BE2C (cell line): ENCODE results near the gene DTYMK.

Source experiments
- DNase-seq: peaks from one replicate; pipeline ENCODE4 v3.0.0-alpha.2; 2020
- H3K27me3 ChIP-seq: fragments of 250-450 bp; sonication (Bioruptor Pico); 2 replicates; pipeline ENCODE4 v1.5.1; 2020; ENCODE audit warnings: mild to moderate bottlenecking
- H3K36me3 ChIP-seq: fragments of 250-450 bp; sonication (Bioruptor Pico); 2 replicates; pipeline ENCODE4 v1.5.1; 2020; ENCODE audit warnings: mild to moderate bottlenecking
- H3K4me1 ChIP-seq: fragments of 250-450 bp; sonication (Bioruptor Pico); 2 replicates; pipeline ENCODE4 v1.5.1; 2020
- H3K4me3 ChIP-seq: 2 replicates; pipeline ENCODE4 v1.5.1; 2011; ENCODE audit warnings: low read depth, low read length
- H3K9me3 ChIP-seq: fragments of 250-450 bp; sonication (Bioruptor Pico); 2 replicates; pipeline ENCODE4 v1.5.1; 2020
- CTCF ChIP-seq: IDR thresholded peaks from 2 replicates; pipeline ENCODE4 v1.5.1; 2012; ENCODE audit warnings: mild to moderate bottlenecking, low read depth, low read length

Gene DTYMK

GRCh38 chr2:241649927-241650326 is 36.7 kb downstream of the DTYMK start:
- H3K9me3 ChIP-seq: no peaks in the 10 kb centered on the region
- no peak overlapping the region for H3K4me3 ChIP-seq
- no peak for DNase-seq
- H3K27me3 ChIP-seq: no peaks in the 10 kb centered on the region
- H3K36me3 ChIP-seq: peaks cover 37% of the 10 kb centered on the region
- no peak for TF ChIP-seq CTCF
- H3K4me1 ChIP-seq: no peaks in the 10 kb centered on the region; the same call in 1 of the 2 replicates

GRCh38 chr2:241649404-241649803 is 37.2 kb downstream of the DTYMK start:
- H3K27me3 ChIP-seq: no peaks in the 10 kb centered on the region
- no peaks in the 10 kb centered on the region; the same call in 1 of the 2 replicates for H3K4me1 ChIP-seq
- DNase-seq: no peak
- H3K4me3 ChIP-seq: no peak overlapping the region
- no peak for TF ChIP-seq CTCF
- H3K36me3 ChIP-seq: peaks cover 34% of the 10 kb centered on the region
- no peaks in the 10 kb centered on the region for H3K9me3 ChIP-seq

- DNase-seq: no peak
- Histone ChIP-seq H3K36me3 (peaks cover 29% of the 10 kb centered on the region), H3K4me3 (no peak overlapping the region), H3K4me1 (no peaks in the 10 kb centered on the region; the same call in 1 of the 2 replicates), H3K9me3 (no peaks in the 10 kb centered on the region), H3K27me3 (no peaks in the 10 kb centered on the region)
- no peak for TF ChIP-seq CTCF
These were observed 38.2 kb downstream of the DTYMK start for GRCh38 chr2:241648453-241648852.

- H3K27me3 ChIP-seq: no peaks in the 10 kb centered on the region
- TF ChIP-seq CTCF: no peak
- no peaks in the 10 kb centered on the region for H3K9me3 ChIP-seq
- no peak for DNase-seq
- H3K36me3 ChIP-seq: peaks cover 6% of the 10 kb centered on the region
- H3K4me1 ChIP-seq: no peaks in the 10 kb centered on the region; the same call in 1 of the 2 replicates
- H3K4me3 ChIP-seq: no peak overlapping the region
These were observed 40.5 kb downstream of the DTYMK start for GRCh38 chr2:241645915-241646645.

GRCh38 chr2:241645056-241645914 is 41.3 kb downstream of the DTYMK start:
- no peaks in the 10 kb centered on the region; the same call in 1 of the 2 replicates for H3K36me3 ChIP-seq
- H3K9me3 ChIP-seq: no peaks in the 10 kb centered on the region
- H3K27me3 ChIP-seq: no peaks in the 10 kb centered on the region
- no peak for DNase-seq
- no peak overlapping the region for H3K4me3 ChIP-seq
- TF ChIP-seq CTCF: no peak
- no peaks in the 10 kb centered on the region; the same call in 1 of the 2 replicates for H3K4me1 ChIP-seq
